Measurements from ENCODE around the gene RAB3GAP1. TPM values are rescaled to one million over a fixed set of nuclear protein-coding genes. Genes with fewer than 3 reads are reported as not detected.

The RAB3GAP1 gene
- polyA plus RNA-seq, 2 donors, result 13.9 to 20.2 TPM

- no peaks in the 10 kb centered on the region for H3K27me3 ChIP-seq (ENCODE audit: control insufficient read depth in 1 of 2, insufficient read depth in 2 of 2, low read length in 2 of 2)
- peak overlapping the region; percentile 94 to 99 for H3K27ac ChIP-seq (ENCODE audit: low read depth in 2 of 2, low read length in 1 of 2)
- H3K9me3 ChIP-seq (ENCODE audit: control insufficient read depth in 2 of 2, insufficient read depth in 1 of 2, low read depth in 1 of 2, low read length in 1 of 2), result no peaks in the 10 kb centered on the region
- H3K4me3 ChIP-seq (ENCODE audit: low read depth in 1 of 2, low read length in 2 of 2), result peak overlapping the region; percentile 72 to 98
- no peaks in the 10 kb centered on the region for H3K36me3 ChIP-seq (ENCODE audit: control insufficient read depth in 2 of 2, insufficient read depth in 2 of 2, low read length in 1 of 2)
- no peaks in the 10 kb centered on the region for H3K4me1 ChIP-seq (ENCODE audit: control insufficient read depth in 2 of 2, insufficient read depth in 2 of 2, low read length in 1 of 2)
- WGBS, 2 donors, result 8% methylated on average over 15 of the region's 15 CpGs
These were observed 944 bp downstream of the RAB3GAP1 start for GRCh38 chr2:135052997-135053474.

GRCh38 chr2:135055182-135055786 is 3.2 kb downstream of the RAB3GAP1 start:
- no peaks in the 10 kb centered on the region for H3K36me3 ChIP-seq (ENCODE audit: control insufficient read depth in 2 of 2, insufficient read depth in 2 of 2, low read length in 1 of 2)
- 54 to 68% methylated on average over 2 of the region's 2 CpGs for WGBS, 2 donors
- H3K27me3 ChIP-seq (ENCODE audit: control insufficient read depth in 1 of 2, insufficient read depth in 2 of 2, low read length in 2 of 2), result no peaks in the 10 kb centered on the region
- peak overlapping the region in 1 of 2 donors; percentile 36 for H3K27ac ChIP-seq (ENCODE audit: low read depth in 2 of 2, low read length in 1 of 2)
- no peak overlapping the region for H3K4me3 ChIP-seq (ENCODE audit: low read depth in 1 of 2, low read length in 2 of 2)
- no peaks in the 10 kb centered on the region for H3K4me1 ChIP-seq (ENCODE audit: control insufficient read depth in 2 of 2, insufficient read depth in 2 of 2, low read length in 1 of 2)
- H3K9me3 ChIP-seq (ENCODE audit: control insufficient read depth in 2 of 2, insufficient read depth in 1 of 2, low read depth in 1 of 2, low read length in 1 of 2), result no peaks in the 10 kb centered on the region

- Histone ChIP-seq H3K4me1 (ENCODE audit: control insufficient read depth in 2 of 2, insufficient read depth in 2 of 2, low read length in 1 of 2) (no peaks in the 10 kb centered on the region), H3K27ac (ENCODE audit: low read depth in 2 of 2, low read length in 1 of 2) (no peak overlapping the region), H3K27me3 (ENCODE audit: control insufficient read depth in 1 of 2, insufficient read depth in 2 of 2, low read length in 2 of 2) (no peaks in the 10 kb centered on the region)
These were observed 4.7 kb downstream of the RAB3GAP1 start for GRCh38 chr2:135056790-135057189.

GRCh38 chr2:135059577-135059976 is 7.5 kb downstream of the RAB3GAP1 start:
- Histone ChIP-seq H3K27me3 (ENCODE audit: control insufficient read depth in 1 of 2, insufficient read depth in 2 of 2, low read length in 2 of 2) (no peaks in the 10 kb centered on the region), H3K9me3 (ENCODE audit: control insufficient read depth in 2 of 2, insufficient read depth in 1 of 2, low read depth in 1 of 2, low read length in 1 of 2) (no peaks in the 10 kb centered on the region), H3K27ac (ENCODE audit: low read depth in 2 of 2, low read length in 1 of 2) (no peak overlapping the region), H3K4me3 (ENCODE audit: low read depth in 1 of 2, low read length in 2 of 2) (no peak overlapping the region), H3K36me3 (ENCODE audit: control insufficient read depth in 2 of 2, insufficient read depth in 2 of 2, low read length in 1 of 2) (no peaks in the 10 kb centered on the region), H3K4me1 (ENCODE audit: control insufficient read depth in 2 of 2, insufficient read depth in 2 of 2, low read length in 1 of 2) (no peaks in the 10 kb centered on the region)

More at GRCh38 chr2:135056790-135057189, 4.7 kb downstream of the RAB3GAP1 start:
- Histone ChIP-seq H3K36me3 (ENCODE audit: control insufficient read depth in 2 of 2, insufficient read depth in 2 of 2, low read length in 1 of 2) (no peaks in the 10 kb centered on the region), H3K4me3 (ENCODE audit: low read depth in 1 of 2, low read length in 2 of 2) (no peak overlapping the region), H3K9me3 (ENCODE audit: control insufficient read depth in 2 of 2, insufficient read depth in 1 of 2, low read depth in 1 of 2, low read length in 1 of 2) (no peaks in the 10 kb centered on the region)

GRCh38 chr2:135063210-135063609 is 11.1 kb downstream of the RAB3GAP1 start:
- WGBS, 2 donors, result 82 to 90% methylated on average over 1 of the region's 1 CpG
- Histone ChIP-seq H3K9me3 (ENCODE audit: control insufficient read depth in 2 of 2, insufficient read depth in 1 of 2, low read depth in 1 of 2, low read length in 1 of 2) (no peaks in the 10 kb centered on the region), H3K27ac (ENCODE audit: low read depth in 2 of 2, low read length in 1 of 2) (no peak overlapping the region), H3K4me3 (ENCODE audit: low read depth in 1 of 2, low read length in 2 of 2) (no peak overlapping the region), H3K4me1 (ENCODE audit: control insufficient read depth in 2 of 2, insufficient read depth in 2 of 2, low read length in 1 of 2) (no peaks in the 10 kb centered on the region), H3K36me3 (ENCODE audit: control insufficient read depth in 2 of 2, insufficient read depth in 2 of 2, low read length in 1 of 2) (no peaks in the 10 kb centered on the region), H3K27me3 (ENCODE audit: control insufficient read depth in 1 of 2, insufficient read depth in 2 of 2, low read length in 2 of 2) (no peaks in the 10 kb centered on the region)

- Histone ChIP-seq H3K4me3 (ENCODE audit: low read depth in 1 of 2, low read length in 2 of 2) (no peak overlapping the region), H3K4me1 (ENCODE audit: control insufficient read depth in 2 of 2, insufficient read depth in 2 of 2, low read length in 1 of 2) (no peaks in the 10 kb centered on the region), H3K27ac (ENCODE audit: low read depth in 2 of 2, low read length in 1 of 2) (no peak overlapping the region), H3K27me3 (ENCODE audit: control insufficient read depth in 1 of 2, insufficient read depth in 2 of 2, low read length in 2 of 2) (no peaks in the 10 kb centered on the region), H3K36me3 (ENCODE audit: control insufficient read depth in 2 of 2, insufficient read depth in 2 of 2, low read length in 1 of 2) (no peaks in the 10 kb centered on the region), H3K9me3 (ENCODE audit: control insufficient read depth in 2 of 2, insufficient read depth in 1 of 2, low read depth in 1 of 2, low read length in 1 of 2) (no peaks in the 10 kb centered on the region)
- whole genome bisulfite sequencing, 2 donors, result 96 to 100% methylated on average over 2 of the region's 2 CpGs
These were observed 12.1 kb downstream of the RAB3GAP1 start for GRCh38 chr2:135064149-135064548.

- H3K27me3 ChIP-seq (ENCODE audit: control insufficient read depth in 1 of 2, insufficient read depth in 2 of 2, low read length in 2 of 2), result no peaks in the 10 kb centered on the region
- H3K4me3 ChIP-seq (ENCODE audit: low read depth in 1 of 2, low read length in 2 of 2), result no peak overlapping the region
- no peaks in the 10 kb centered on the region for H3K36me3 ChIP-seq (ENCODE audit: control insufficient read depth in 2 of 2, insufficient read depth in 2 of 2, low read length in 1 of 2)
- no peaks in the 10 kb centered on the region for H3K4me1 ChIP-seq (ENCODE audit: control insufficient read depth in 2 of 2, insufficient read depth in 2 of 2, low read length in 1 of 2)
- H3K9me3 ChIP-seq (ENCODE audit: control insufficient read depth in 2 of 2, insufficient read depth in 1 of 2, low read depth in 1 of 2, low read length in 1 of 2), result peaks cover 0 to 3% of the 10 kb centered on the region in 2 donors
- no peak overlapping the region for H3K27ac ChIP-seq (ENCODE audit: low read depth in 2 of 2, low read length in 1 of 2)
- 72 to 78% methylated on average over 1 of the region's 1 CpG for WGBS, 2 donors
These were observed 14.6 kb downstream of the RAB3GAP1 start for GRCh38 chr2:135066710-135067109.

GRCh38 chr2:135072125-135072997 is 20.3 kb downstream of the RAB3GAP1 start:
- H3K9me3 ChIP-seq (ENCODE audit: control insufficient read depth in 2 of 2, insufficient read depth in 1 of 2, low read depth in 1 of 2, low read length in 1 of 2), result peaks cover 0 to 7% of the 10 kb centered on the region in 2 donors
- H3K27ac ChIP-seq (ENCODE audit: low read depth in 2 of 2, low read length in 1 of 2), result no peak overlapping the region
- 95 to 96% methylated on average over 3 of the region's 3 CpGs for WGBS, 2 donors
- peaks cover 3 to 5% of the 10 kb centered on the region in 2 donors for H3K4me1 ChIP-seq (ENCODE audit: control insufficient read depth in 2 of 2, insufficient read depth in 2 of 2, low read length in 1 of 2)
- H3K36me3 ChIP-seq (ENCODE audit: control insufficient read depth in 2 of 2, insufficient read depth in 2 of 2, low read length in 1 of 2), result peaks cover 0 to 2% of the 10 kb centered on the region in 2 donors
- no peaks in the 10 kb centered on the region for H3K27me3 ChIP-seq (ENCODE audit: control insufficient read depth in 1 of 2, insufficient read depth in 2 of 2, low read length in 2 of 2)
- H3K4me3 ChIP-seq (ENCODE audit: low read depth in 1 of 2, low read length in 2 of 2), result no peak overlapping the region

GRCh38 chr2:135074216-135074615 is 22.1 kb downstream of the RAB3GAP1 start:
- WGBS, 2 donors, result 63 to 77% methylated on average over 3 of the region's 3 CpGs

More at GRCh38 chr2:135074216-135074615, 22.1 kb downstream of the RAB3GAP1 start:
- Histone ChIP-seq H3K27ac (ENCODE audit: low read depth in 2 of 2, low read length in 1 of 2) (no peak overlapping the region), H3K4me1 (ENCODE audit: control insufficient read depth in 2 of 2, insufficient read depth in 2 of 2, low read length in 1 of 2) (peaks cover 3 to 5% of the 10 kb centered on the region in 2 donors), H3K4me3 (ENCODE audit: low read depth in 1 of 2, low read length in 2 of 2) (no peak overlapping the region), H3K36me3 (ENCODE audit: control insufficient read depth in 2 of 2, insufficient read depth in 2 of 2, low read length in 1 of 2) (peaks cover 0 to 2% of the 10 kb centered on the region in 2 donors), H3K9me3 (ENCODE audit: control insufficient read depth in 2 of 2, insufficient read depth in 1 of 2, low read depth in 1 of 2, low read length in 1 of 2) (peaks cover 0 to 7% of the 10 kb centered on the region in 2 donors), H3K27me3 (ENCODE audit: control insufficient read depth in 1 of 2, insufficient read depth in 2 of 2, low read length in 2 of 2) (no peaks in the 10 kb centered on the region)

Measured in esophagus (tissue), 2 donors.